Astrocyte of the spinal cord (primary cell): Measurements from ENCODE around the gene PTPRN2.

Experiments
- DNase-seq: peaks from one replicate; pipeline ENCODE4 v3.0.0; 2011; ENCODE audit warnings: low read depth, low spot score
- H3K4me3 ChIP-seq: 2 replicates; pipeline ENCODE4 v1.5.1; 2011; ENCODE audit warnings: low read depth, mild to moderate bottlenecking, low read length, moderate library complexity
- in situ Hi-C: cut with HindIII; loops from 2 replicates; pipeline ENCODE4 v1.10.0; 2017; ENCODE audit warnings: low sequenced_read_pairs
- TF ChIP-seq, protein P1 (sequence below): IDR thresholded peaks from 2 replicates; pipeline ENCODE4 v1.5.1; 2012; ENCODE audit warnings: low read depth, mild to moderate bottlenecking, low read length, inconsistent platforms

The PTPRN2 gene

DNA sequence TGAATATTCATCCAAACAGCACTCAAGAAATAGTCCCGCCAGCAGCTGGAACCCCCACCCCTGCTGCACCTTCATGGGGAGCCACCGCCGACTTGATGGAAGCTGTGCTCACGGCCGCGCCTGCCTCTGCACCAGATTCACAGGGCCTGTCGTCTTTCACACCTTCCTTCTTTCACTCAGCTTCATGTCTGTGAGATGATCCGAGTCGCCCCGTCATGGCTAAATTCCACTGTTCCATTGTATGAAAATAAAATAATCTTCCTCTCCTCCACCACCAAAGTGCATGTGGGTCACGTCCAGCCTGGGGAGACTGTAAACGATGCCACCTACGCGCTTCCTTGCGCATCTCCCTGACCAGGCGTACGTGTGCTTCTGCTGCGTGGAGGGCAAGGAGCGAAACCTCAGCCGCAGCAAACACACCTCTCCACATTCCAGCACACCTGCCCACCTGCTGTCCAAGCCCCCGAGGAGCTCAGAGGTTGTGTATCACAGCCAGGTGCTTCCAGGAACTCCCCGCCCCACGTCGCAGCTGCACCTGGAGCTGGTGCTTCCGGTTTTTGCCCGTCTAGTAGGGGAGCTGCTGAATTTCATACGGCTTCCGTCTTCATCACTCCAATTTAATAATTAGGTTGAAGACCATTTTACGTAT is 137.0 kb downstream of the PTPRN2 start:
- TF ChIP-seq, protein P1, sequence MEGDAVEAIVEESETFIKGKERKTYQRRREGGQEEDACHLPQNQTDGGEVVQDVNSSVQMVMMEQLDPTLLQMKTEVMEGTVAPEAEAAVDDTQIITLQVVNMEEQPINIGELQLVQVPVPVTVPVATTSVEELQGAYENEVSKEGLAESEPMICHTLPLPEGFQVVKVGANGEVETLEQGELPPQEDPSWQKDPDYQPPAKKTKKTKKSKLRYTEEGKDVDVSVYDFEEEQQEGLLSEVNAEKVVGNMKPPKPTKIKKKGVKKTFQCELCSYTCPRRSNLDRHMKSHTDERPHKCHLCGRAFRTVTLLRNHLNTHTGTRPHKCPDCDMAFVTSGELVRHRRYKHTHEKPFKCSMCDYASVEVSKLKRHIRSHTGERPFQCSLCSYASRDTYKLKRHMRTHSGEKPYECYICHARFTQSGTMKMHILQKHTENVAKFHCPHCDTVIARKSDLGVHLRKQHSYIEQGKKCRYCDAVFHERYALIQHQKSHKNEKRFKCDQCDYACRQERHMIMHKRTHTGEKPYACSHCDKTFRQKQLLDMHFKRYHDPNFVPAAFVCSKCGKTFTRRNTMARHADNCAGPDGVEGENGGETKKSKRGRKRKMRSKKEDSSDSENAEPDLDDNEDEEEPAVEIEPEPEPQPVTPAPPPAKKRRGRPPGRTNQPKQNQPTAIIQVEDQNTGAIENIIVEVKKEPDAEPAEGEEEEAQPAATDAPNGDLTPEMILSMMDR, result no peak
- DNase-seq, result no peak
- in situ Hi-C loops, result no loop called here
- H3K4me3 ChIP-seq, result no peak overlapping the region

DNA sequence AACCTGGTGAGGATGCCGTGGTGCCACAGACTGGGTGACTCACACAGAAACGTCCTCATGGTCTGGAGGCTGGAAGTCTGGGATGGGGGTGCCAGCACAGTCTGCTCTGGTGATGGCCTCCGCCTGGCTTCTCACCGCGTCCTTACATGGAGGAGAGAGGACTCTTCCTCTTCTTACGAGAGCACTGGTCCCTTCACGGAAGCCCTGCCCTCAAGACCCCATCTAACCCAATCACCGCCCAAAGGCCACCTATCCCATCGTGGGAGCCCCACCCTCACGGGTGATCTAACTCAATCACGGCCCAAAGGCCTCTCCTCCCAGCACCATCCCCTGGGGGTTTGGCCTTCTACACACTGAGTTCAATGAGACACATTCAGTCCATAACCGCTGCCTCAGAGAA is 137.7 kb downstream of the PTPRN2 start:
- H3K4me3 ChIP-seq, result no peak overlapping the region
- in situ Hi-C loops, result no loop called here
- TF ChIP-seq, protein P1, result no peak
- DNase-seq, result no peak

DNA sequence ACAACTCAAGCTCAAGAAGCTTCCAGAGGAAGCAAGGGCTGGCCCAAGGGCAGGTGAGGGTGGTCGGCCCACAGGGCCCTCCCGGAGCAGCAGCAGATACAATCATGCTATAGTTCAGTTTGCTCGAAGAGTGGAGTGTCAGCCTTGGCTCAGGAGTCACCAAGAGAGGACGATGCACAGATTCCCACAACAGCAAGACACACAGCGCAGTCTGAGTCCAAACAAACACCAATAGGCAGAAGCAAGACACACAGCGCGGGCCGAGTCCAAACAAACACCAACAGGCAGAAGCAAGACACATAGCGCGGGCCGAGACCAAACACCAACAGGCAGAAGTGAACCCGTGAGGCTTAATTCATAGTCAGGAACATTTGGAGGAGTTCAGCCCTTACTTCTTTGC is 138.4 kb downstream of the PTPRN2 start:
- in situ Hi-C loops, result no loop called here
- DNase-seq, result no peak

DNA sequence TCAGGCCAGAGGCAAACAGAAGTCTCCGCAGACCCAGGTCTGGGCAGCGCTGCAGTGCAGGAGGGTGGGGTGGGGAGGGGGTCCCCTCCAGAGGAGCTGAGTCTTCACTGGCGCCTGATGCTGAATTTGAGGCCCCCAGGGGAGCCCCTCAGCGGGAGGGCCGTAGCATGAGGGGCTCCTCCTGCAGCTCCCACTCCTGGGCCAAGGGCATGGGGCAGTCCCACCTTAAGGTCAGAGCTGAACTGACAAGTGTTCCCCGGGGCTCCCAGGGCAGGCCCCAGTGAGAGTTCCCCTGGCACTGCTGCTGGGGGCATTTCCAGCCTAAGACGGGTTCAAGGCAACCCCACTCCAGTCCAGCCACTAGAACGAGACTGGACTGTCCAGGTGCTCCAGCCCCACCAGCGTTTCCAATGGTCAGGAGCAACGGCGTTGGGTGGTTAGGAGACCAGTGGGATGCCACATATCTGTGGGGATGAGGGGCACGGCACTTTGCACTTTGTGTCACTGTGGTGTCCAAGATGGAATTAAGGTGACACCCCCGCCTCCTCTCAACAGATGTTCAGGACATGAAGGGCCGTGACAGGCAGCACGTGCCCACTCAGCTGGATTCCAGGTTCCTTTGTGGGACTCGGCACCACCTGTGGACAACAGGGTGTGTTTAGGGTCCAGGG is 139.1 kb downstream of the PTPRN2 start:
- DNase-seq, result no peak
- in situ Hi-C loops, result no loop called here
- TF ChIP-seq, protein P1, result no peak
- H3K4me3 ChIP-seq, result no peak overlapping the region

More for the DNA sequence above, 138.4 kb downstream of the PTPRN2 start:
- TF ChIP-seq, protein P1, result no peak
- H3K4me3 ChIP-seq, result no peak overlapping the region

DNA sequence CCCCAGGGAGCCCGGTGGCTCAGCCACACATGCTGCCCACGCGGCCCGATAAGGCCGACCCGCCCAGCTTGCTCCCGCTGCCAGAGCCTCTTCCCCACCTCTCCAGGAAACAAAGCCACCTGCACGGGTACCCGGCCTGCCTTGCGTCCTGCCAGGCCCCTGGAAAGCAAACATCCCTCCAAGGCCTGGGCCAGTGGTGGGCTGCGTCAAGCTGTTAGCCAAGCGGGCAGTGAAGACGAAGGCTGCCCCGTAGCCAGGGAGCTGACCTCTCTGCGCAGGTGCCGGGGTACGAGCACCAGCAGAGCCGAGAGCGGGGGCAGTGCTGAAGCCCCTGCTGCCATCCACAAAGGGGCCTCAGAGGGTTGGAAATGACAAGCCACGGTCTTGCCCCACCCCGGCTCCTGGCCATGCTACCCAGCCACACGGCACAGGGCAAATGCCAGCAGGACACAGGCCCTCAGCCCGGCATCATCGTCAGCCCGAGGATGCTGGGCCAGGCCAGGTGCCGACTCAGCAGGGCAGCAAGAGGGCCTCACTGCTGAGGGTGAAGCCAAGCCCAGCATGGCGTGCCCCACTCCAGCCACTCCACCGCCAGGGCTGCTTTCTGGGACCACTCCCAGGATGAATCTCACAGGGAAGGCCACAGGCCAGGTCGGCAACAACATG is 140.0 kb downstream of the PTPRN2 start:
- H3K4me3 ChIP-seq, result no peak overlapping the region
- in situ Hi-C loops, result no loop called here
- TF ChIP-seq, protein P1, result no peak
- DNase-seq, result no peak

DNA sequence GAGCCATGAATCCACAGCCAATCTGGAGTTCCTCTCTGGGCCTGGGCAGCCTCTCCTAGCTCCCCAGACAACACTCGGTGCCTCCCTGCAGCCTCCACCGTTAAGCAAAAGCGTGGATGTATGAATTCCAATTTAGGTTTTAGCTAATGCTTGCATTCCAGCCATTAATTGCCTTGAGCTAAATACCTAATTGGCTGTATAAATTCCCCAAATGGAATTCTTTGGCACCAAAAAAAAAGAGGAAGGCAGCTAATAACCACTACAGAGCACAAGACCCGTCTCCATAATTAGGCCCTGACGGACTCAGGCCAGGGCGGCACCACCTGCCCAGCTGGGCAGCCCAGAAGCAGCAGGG is 140.5 kb downstream of the PTPRN2 start:
- H3K4me3 ChIP-seq, result no peak overlapping the region
- in situ Hi-C loops, result no loop called here
- TF ChIP-seq, protein P1, result no peak
- DNase-seq, result no peak
